Activated naive CD8-positive, alpha-beta T cell treated with anti-CD3 and anti-CD28 coated beads, Interleukin-2, amount 50 U/mL, for 16 hours (primary cell): ENCODE measurements around the gene PEPD.

Source experiments
- DNase-seq: peaks from one replicate; pipeline ENCODE4 v3.0.0-alpha.2; 2020; ENCODE audit warnings: low read depth, low spot score

PEPD gene

DNA sequence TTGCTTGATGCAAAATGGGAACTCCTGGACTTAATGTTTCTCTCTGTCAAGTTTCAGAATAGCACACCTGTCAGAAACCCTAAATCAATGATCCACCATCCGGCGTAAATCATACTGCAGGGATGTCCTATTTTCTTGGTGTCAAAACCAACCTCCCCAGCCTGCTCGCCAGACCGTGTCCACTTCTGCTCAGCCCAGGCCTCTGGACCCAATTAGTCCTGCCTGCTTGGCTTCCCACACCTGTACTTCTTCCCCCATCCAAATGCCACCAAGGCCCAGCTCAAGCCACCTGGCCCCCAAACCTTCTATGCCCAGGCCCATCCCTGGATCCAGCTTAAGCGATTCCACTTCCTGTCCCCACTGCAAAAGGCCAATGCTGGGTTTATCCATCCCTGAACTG is 25.1 kb upstream of the PEPD start:
- DNase-seq: no peak

DNA sequence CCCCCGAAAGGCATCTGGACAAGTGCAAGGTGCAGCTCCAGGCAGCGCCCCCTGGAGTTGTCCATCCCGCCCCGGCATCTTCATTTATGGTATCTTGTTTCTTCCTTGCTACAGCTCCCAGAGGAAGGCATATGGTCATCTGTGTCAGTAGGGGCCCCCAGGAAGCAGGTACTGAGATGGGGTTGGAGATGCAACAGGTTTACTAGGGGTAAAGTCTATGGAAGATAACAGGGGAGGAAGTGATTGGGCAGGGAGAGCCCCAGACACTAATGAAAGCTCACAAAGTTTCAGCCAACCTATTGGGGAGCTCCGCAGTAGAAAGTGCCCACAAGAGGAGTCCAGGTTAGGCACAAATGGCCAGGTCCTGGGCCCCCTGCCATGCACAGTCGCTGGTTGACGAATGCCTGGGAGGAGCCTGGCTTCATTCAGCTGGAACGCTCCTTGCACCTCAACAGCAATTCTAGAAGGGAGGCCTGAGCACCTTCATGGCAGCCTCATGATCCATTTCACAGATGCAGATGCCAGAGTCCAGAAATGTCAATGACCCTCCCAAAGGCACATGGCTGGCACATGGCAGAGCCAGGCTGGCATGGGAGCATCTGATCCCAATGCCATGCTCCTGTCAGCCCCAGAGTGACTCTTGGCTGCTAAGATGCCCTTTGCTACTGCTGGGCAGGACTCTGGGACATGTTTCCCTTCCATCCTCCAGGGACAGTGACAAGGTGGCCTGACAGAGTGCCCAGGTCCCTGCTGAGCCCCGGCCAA is 23.8 kb upstream of the PEPD start:
- no peak for DNase-seq

DNA sequence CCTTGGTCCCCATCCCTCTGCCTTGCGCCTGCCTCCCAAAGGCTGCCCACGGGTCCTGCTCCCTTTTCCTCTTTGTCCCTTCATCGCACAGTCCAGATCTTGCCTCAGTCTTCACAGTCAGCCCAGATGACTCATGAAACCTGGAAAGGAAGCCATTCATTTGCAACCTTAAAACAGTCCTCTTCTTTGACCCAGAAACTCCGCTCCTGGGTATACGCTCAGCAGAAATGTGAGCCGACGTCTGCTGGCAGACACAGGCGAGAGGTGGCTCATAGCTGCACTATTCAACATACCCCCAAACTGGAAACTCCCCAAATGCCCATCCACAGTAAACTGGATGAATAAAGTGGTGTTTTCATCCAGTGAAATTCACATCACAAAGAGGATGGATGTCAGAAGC is 13.6 kb upstream of the PEPD start:
- no peak for DNase-seq

DNA sequence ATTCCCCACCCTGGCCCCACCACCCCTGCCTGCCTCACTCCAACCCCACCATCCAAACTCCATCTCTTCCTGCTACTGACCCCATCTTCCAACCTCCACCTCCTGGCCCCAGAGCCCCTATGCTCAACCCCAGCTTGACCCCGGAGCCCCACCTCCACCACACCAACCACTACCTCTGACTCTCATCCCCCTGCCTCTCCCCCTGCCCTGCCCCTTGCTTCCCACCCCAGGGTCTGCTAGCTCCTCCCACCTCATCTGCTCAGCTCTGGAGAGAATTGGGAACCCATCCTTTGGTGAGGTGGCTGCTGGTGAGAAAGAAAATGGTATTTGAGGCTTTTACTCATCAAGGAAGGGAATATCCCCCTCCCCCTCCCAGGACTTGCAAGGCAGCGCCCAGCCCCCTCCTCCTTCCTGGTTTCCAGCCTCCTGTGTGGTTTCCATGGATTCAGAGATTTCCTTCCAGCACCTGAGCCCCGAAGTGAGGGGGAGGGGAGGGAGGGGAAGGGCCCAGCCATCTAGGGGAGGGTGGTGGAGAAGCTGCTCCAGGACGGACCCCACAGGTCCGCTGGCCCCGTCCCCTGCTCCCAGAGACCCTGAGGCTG is 11.4 kb upstream of the PEPD start:
- DNase-seq: no peak

DNA sequence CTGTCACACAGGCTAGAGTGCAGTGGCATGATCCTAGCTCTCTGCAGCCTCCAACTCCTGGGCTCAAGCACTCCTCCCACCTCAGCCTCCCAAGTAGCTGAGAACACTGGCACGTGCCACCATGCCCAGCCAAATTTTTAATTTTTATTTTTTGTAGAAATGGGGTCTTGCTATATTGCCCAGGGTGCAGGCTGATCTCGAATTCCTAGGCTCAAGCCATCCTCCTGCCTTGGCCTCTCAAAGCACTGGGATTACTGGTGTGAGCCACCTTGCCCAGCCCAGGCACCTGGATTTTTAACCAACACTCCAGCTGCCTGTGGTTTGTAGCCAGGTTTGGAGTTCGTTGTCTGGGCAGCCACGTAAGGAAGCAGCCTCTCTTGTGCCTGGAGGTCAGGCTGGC is 9.3 kb upstream of the PEPD start:
- no peak for DNase-seq

DNA sequence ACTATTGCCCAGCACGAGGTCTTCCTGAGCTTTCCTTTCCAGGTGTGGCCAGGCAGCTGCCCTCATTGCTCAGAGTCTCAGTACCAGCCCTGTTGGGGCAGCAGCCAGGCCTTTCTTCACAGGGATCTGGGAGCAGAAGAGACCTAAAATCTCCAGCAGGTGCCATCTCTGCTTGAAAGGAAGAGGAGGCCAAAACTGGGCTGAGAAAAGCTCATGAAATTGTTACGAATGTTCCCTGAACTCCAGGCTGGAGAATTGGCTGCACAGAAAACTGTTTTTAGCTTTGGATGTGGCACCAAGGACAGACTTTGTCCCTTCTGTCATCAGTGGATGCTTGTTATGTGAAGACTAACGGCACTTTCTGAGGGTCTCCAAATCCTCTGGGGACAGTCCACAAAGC is 8.7 kb upstream of the PEPD start:
- DNase-seq: no peak

DNA sequence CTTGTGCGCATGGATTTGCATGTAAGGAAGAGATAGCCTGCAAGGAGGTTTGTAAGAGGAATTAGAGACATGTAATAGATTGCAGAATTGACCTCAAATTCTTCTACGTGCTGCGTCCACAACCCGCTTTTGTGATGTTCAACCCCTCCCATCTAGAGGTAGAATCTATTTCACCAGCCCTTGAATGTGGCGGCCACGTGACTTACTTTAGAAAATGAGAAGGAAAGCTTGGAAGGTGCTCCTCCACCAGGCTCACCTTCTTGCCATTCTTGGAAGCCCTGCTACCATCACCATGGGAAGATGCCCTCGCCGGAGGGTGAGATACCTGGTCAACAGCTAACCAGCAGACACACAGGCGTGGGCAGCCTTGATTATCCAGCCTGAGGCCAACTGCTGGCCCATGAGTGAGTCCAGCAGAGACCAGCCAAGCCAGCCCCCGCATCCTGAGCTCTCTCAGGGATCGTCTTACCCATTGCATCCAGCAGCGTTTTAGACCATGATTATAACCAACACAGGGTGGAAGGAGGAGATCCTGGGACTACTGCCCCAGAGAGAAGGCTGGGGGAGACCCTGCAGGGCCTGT is 7.6 kb upstream of the PEPD start:
- DNase-seq: no peak

DNA sequence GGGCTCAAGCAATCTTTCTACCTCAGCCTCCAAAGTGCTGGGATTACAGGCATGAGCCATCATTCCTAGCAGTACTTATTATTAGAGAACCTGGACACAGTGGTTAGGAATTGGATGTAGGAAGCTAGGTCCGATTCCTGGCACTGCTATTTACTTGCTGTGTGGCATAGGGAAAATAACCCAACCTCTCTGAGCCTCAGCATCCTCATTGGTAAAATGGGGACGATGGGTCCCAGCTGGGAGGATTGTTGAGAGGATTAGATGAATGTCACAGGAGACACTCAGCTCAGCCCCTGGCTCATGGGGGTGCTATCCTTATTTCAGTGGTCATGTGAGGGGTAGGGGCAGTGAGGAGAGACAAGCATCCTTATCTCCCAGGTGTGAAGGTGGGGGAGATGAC is 6.8 kb upstream of the PEPD start:
- DNase-seq: no peak

DNA sequence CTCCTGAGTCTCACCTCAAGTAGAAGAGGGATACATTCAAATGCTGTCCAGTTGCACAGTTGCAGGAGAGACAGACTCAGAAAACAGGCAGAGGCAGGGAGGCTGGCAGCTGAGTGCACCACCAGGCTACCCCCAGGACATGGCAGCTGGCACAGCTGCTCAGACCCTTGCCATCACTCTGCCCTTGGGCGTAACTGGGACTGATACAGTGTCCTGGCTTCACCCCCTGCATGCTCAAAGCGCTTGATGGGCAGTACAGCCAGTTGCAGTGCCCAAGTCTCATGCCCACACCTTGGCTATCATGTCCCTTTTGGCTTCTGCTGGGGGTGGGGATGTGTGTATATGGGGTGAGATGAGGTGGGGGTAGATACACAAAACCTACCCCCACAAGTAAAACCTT is 5.5 kb upstream of the PEPD start:
- no peak for DNase-seq

DNA sequence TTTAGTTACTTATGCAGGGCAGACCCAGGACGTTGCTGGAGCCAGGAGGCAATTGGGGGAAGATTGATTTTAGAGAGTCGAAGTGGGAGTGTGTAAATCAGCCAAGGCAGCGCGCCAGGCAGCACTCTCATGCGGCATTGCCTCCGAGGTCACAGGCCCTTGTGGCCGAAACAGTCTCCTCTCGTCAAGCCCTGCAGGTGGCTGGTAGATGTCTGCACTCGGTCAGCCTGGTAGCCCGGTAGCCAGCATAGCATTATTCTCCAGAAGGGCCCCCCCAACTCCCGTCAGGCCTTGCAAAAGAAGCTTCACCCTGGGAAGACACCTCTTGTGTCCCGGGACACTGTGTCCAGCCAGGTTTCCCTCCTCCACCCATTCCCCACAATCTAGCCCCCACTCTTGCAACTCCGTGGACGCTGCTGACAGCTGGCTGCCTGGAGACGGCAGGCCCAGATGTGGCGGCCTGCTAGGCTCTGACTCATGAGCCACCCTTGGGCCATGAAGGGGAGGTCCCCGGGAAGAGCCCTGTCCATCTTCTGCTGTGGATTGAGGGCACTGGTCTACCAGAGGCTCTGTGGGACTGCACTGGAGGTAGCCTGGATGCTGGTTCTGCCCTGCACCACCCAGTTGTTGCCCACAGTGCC is 2.6 kb upstream of the PEPD start:
- no peak for DNase-seq

DNA sequence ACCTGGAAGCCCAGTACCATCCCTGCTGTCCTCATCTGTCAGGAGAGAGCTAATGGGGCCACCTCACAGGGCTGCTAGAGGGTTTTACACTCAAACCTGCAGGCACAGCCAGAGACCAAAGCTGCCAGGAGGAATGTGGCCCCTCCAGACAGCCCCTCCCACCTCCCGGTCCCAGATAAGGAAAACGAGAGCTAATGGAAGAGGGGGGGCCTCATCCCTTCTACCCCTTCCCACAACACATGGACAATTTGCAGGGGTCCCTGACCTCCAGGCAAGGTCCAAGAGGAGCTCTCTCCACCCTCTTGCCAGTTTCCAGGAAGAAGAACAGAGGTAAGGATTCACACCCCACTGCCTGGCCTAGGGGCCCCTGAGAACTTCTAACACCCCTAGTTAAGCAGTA is 1.6 kb upstream of the PEPD start:
- no peak for DNase-seq

DNA sequence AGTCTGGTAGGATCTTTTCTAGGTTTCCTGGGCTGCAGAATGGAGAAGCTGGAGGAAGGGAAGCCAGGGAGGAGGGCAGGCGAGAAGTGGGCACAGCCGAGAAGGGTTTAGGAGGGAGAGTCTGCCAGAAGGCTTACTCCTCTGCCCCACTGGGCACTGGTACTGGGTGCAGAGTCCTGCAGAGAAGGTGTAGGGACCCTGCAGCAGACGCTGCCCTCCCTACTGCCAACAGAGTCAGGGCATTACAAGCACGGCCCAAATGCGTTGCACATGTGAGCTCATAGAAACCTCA is 726 bp upstream of the PEPD start:
- no peak for DNase-seq

DNA sequence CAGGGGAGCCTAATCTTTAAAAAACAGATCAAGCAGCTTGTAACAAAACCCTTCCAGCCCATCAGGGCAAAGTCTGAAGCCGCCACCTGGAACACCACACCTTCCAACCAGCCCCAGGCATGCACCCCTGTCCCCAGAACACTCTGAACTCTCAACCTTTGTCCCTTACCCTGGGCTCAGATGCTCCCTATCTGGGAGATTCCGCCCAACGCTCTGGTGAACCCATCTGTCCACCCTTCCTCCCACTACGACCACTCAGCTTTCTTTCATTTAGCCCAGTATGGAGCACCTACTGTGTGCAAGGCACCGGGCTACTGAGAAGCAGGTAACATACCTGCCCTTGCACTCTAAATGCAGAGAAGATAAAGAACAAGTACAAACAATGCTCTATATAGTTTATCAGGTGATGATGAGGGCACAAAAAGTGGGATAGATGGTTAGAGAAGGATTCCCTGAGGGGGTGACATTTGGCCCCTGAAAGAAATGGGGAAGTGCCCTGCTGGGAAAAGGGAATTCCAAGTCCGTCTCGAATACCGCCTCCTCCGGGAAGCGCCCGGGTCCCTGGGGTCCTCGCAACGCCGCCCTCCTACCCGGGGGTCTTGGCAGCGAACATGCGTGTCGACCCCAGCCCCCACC is 629 bp downstream of the PEPD start:
- DNase-seq: no peak

DNA sequence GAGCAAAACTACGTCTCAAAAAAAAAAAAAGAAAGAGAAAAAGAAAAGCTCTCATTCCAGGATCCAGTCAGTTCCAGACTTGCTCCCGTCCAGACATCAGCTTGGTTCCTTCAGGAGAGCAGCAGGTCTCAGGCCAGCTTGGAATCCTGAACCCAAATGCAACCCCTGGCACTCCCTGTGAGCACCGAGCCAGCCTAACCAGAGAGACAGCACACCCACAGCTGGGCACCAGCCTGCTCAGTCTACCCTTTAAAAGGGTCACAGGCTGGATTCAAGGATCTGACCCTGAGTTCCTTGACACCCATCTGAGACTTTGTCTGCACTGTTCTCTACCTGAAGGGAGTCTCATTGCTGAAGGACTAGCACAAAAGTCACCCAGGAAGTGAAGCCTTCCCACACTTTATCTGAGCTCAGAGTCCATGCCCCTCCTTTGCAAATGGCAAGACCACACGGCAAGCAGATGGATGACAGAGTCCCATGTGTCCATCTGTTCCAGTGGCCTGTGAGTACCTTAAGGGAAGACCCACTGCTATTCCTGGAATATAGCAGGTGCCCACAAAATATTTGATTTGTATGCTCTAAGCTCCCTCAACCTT is 1.4 kb downstream of the PEPD start:
- no peak for DNase-seq

DNA sequence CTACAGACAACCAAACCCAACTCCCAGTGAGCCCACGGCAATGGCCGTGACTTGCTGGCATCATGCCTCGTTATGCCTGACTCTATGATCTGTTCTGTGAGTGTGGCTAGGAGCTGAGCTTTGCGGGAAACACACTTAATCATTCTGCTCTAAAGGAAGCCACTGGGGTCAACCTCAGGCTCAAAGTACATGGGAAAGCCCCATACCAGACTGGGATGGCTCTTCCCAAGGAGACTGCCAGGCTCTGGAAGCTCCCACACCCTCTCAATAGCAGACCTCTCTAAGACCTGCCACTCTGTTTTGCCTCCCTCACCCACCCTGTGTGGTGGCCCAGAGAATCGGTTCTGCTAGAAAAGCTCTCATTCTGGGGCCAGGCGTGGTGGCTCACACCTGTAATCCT is 2.2 kb downstream of the PEPD start:
- no peak for DNase-seq

DNA sequence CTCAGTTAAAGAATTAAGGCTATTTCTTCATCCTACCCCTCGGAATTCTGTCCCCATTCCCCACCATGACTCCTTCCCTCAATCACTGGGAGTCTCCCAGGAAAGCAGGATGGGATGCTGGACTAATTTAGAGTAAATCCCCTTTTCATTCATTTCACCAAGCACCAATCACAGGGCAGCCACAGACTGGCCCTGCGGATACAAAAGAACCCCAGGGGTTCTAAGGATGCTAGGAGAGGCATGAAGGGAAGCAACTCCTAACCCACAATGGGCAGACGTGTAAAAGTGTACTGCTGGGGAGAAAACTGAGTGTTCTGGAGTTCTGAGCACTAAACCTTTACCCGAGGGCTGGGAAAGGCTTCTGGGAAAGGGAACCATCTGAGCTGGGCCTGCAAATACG is 3.0 kb downstream of the PEPD start:
- no peak for DNase-seq

DNA sequence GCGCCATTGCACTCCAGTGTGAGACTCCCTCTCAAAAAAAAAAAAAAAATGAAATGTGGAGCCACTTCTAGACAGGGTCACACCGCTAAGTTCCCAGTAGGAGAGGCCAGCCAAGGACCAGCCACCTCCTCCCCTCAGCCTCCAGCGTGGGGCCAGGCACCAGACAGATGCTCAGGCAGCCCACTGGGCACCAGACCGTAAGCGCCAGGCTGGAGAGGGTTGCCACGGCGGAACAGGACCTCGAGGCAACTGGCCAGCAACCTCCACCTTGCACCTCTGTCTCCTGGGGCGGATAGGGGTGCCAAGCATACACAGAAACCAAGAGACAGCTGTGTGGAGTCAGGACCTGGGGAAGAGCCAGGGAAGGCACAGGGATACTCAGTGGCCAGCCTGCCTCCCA is 3.7 kb downstream of the PEPD start:
- no peak for DNase-seq

DNA sequence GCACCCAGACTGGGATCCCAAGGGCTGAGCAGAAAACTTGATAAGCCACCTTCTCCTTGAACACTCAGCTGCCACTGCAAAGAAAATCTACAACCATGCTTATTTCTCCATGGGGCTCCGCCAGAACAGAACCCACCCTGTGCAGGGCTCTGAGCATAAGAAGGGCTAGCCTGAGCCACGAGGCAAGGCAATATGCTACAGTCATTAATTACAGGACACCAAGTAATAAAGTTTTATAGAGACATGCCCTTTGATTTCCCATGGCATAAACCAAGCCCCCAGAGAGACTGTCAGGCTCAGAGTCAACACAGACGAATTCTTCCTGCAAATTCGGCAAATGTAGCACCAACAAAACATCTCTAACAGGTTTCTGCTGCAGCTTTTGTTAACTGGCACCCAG is 5.7 kb downstream of the PEPD start:
- DNase-seq: no peak

DNA sequence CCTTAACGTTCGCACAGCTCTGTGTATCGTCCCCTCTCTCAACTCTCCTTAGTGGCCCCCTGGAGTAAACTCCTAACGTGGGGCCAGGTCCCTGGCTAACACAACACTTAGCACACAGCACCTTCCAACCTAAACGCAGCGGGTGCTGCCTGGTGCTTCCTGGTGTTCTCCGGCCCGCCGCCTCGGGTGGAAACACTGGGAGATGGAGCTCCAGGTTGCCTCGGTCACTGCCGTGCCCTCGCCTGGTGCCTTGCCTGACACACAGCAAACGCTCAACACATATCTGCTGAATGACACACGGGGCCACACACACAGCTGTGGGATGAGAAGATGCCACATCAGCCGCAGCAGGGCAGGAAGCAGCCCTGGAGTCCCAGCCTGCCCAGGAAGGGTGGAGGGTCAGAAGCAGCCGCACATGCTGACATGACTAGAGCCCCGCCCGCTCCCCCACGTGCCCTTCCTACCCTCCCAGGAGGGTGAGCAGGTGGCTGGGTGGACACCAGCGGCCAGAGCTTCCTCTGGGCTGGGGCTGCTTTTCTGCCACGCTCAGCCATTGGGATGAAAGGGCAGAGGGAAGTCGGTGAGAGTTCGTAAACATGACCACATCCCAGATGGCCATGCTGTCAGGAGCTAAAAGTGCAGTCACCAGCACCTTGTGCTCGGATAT is 6.6 kb downstream of the PEPD start:
- DNase-seq: no peak

DNA sequence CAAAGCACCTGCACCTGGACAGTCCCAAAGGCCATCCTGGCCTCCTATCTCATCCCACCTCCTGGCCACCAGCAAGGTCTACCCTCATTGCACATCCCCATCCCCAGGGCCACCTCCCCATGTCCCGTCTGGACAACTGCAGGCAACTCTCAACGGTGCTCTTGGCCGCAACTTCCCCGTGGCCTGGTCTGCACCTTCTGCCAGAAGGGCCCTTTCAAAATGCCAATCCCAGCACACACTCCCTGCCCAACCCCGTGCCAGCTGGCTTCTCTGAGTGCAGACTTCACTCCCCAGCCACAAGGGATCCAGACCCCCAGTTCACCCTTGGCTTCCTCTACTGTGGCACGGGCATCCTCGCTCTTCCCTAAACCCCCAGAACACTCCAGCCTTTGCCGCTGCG is 8.2 kb downstream of the PEPD start:
- no peak for DNase-seq

DNA sequence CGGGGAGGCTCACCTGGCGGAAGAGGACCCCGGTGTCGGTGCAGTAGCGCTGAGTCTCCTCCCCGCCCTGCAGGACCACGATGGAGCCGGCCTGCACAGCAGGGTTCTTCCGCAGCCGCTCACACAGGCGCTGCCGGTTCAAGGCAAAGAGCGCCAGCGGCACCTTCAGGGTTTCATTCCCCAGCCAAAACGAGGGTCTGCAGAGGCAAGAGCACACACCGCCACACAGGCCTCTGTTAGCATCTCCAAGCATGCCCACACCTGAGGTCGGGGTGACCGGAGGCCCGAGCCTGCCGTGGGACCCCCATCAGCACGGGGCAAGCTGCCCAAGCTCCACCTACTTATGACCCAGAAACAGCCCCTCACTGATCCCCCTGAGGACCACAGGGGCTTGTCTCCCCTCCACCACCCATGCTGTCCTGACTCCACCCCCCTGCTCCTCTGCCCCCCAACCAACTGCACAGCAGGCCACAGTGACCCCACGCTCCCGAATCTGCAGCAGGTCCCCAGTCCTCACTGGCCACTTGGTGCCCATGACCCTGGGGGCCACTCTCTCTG is 8.9 kb downstream of the PEPD start:
- DNase-seq: no peak
